IMR-90 (cell line): Measurements from ENCODE around the gene TAPT1. TPM values are rescaled to one million over a fixed set of nuclear protein-coding genes. Genes with fewer than 3 reads are reported as not detected.

Source experiments
- ATAC-seq: fragments of 200-7000 bp; cut with Tn5 transposase; 2 replicates; pipeline ENCODE4 v1.9.1; 2020; ENCODE audit warnings: low read depth, mild to moderate bottlenecking, moderate library complexity
- BruUV-seq: library from RNA; stranded (reverse); fragments of 400-500 nt; replicated peaks from 2 replicates; lab custom pipeline; 2021; lab: Mats Ljungman, UMichigan
- CTCF ChIA-PET: fragments of 300-600 bp; formaldehyde crosslinking; extraction: SDS; loops from one replicate; lab custom pipeline; 2021; ENCODE audit warnings: antibody characterized with exemption; lab: Yijun Ruan, JAX
- POLR2A ChIA-PET: fragments of 300-600 bp; sonication (Branson Sonifier 250); formaldehyde crosslinking; loops from one replicate; lab custom pipeline; 2022; ENCODE audit warnings: antibody characterized with exemption; ENCODE audit not compliant: unreplicated experiment; lab: Charles Lee
- DNase-seq: peaks from one replicate; pipeline ENCODE4 v3.0.0; 2013
- H2AFZ ChIP-seq: replicated peaks from 2 replicates; pipeline ENCODE3; 2013; ENCODE audit warnings: low read length, mild to moderate bottlenecking; ENCODE audit not compliant: poor library complexity
- H2AK5ac ChIP-seq: 2 replicates; pipeline ENCODE4 v1.6.1; 2013; ENCODE audit warnings: low read depth, low read length, inconsistent platforms
- H2AK9ac ChIP-seq: replicated peaks from 2 replicates; pipeline ENCODE3; 2013; ENCODE audit warnings: mild to moderate bottlenecking, low read depth, low read length, moderate library complexity; ENCODE audit not compliant: poor library complexity
- H2BK120ac ChIP-seq: 2 replicates; pipeline ENCODE4 v1.6.1; 2013; ENCODE audit warnings: low read depth, low read length, inconsistent platforms
- H2BK15ac ChIP-seq: 3 replicates; pipeline ENCODE4 v1.6.1; 2013; ENCODE audit warnings: low read depth, low read length, inconsistent platforms
- H2BK20ac ChIP-seq: 2 replicates; pipeline ENCODE4 v1.6.1; 2013; ENCODE audit warnings: low read depth, mild to moderate bottlenecking, inconsistent platforms, low read length, moderate library complexity
- H2BK5ac ChIP-seq: 2 replicates; pipeline ENCODE4 v1.6.1; 2013; ENCODE audit warnings: mild to moderate bottlenecking, low read depth, low read length, inconsistent platforms; ENCODE audit not compliant: poor library complexity, severe bottlenecking
- H3K14ac ChIP-seq: replicated peaks from 2 replicates; pipeline ENCODE4 v1.6.1; 2013; ENCODE audit warnings: low read depth, low read length, inconsistent platforms
- H3K18ac ChIP-seq: 2 replicates; pipeline ENCODE4 v1.6.1; 2013; ENCODE audit warnings: low read depth, low read length, control low read depth
- H3K23ac ChIP-seq: 2 replicates; pipeline ENCODE4 v1.6.1; 2013; ENCODE audit warnings: low read depth, low read length, inconsistent platforms
- H3K27ac ChIP-seq: 2 replicates; pipeline ENCODE4 v1.5.1; 2013; ENCODE audit warnings: mild to moderate bottlenecking, control low read depth, low read length; ENCODE audit not compliant: insufficient read depth
- H3K27me3 ChIP-seq: 2 replicates; pipeline ENCODE4 v1.6.1; 2013; ENCODE audit warnings: low read length; ENCODE audit not compliant: control insufficient read depth, insufficient read depth
- H3K36me3 ChIP-seq: 2 replicates; pipeline ENCODE4 v1.6.1; 2013; ENCODE audit warnings: low read length, mixed read lengths; ENCODE audit not compliant: control insufficient read depth, insufficient read depth
- H3K4ac ChIP-seq: 2 replicates; pipeline ENCODE4 v1.6.1; 2013; ENCODE audit warnings: low read depth, low read length, inconsistent platforms
- H3K4me1 ChIP-seq: 2 replicates; pipeline ENCODE4 v1.6.1; 2013; ENCODE audit warnings: low read length, mixed read lengths; ENCODE audit not compliant: control insufficient read depth, insufficient read depth
- H3K4me2 ChIP-seq: 2 replicates; pipeline ENCODE4 v1.6.1; 2013; ENCODE audit warnings: low read depth, mild to moderate bottlenecking, control low read depth, low read length, moderate library complexity
- H3K4me3 ChIP-seq: 2 replicates; pipeline ENCODE4 v1.5.1; 2013; ENCODE audit warnings: low read depth, mild to moderate bottlenecking, control low read depth, low read length, moderate library complexity; ENCODE audit not compliant: insufficient read depth
- H3K56ac ChIP-seq: 2 replicates; pipeline ENCODE4 v1.6.1; 2013; ENCODE audit warnings: low read length, inconsistent platforms; ENCODE audit not compliant: insufficient read depth; ENCODE audit errors: extremely low read depth
- H3K79me1 ChIP-seq, 2 experiments: 2 replicates each; pipeline ENCODE4 v1.6.1; 2013; ENCODE audit warnings: low read length in 2 of 2, inconsistent platforms in 1 of 2, low read depth in 1 of 2
- H3K9ac ChIP-seq: 2 replicates; pipeline ENCODE4 v1.6.1; 2013; ENCODE audit warnings: low read depth, low read length, control low read depth
- H3K9me1 ChIP-seq: 2 replicates; pipeline ENCODE4 v1.6.1; 2013; ENCODE audit warnings: low read length, inconsistent platforms; ENCODE audit not compliant: insufficient read depth
- H3K9me3 ChIP-seq: 2 replicates; pipeline ENCODE4 v1.6.1; 2013; ENCODE audit warnings: low read length; ENCODE audit not compliant: control insufficient read depth, insufficient read depth
- H4K20me1 ChIP-seq: 2 replicates; pipeline ENCODE4 v1.6.1; 2013; ENCODE audit warnings: low read length, inconsistent platforms; ENCODE audit not compliant: insufficient read depth
- H4K5ac ChIP-seq: 2 replicates; pipeline ENCODE4 v1.6.1; 2013; ENCODE audit warnings: mild to moderate bottlenecking, low read depth, low read length, control low read depth
- H4K8ac ChIP-seq, 2 experiments: 2 replicates each; pipeline ENCODE4 v1.6.1; 2013; ENCODE audit warnings: low read depth in 2 of 2, low read length in 2 of 2, control low read depth in 1 of 2, inconsistent platforms in 1 of 2
- H4K91ac ChIP-seq: 2 replicates; pipeline ENCODE4 v1.6.1; 2013; ENCODE audit warnings: low read depth, low read length, inconsistent platforms; ENCODE audit not compliant: insufficient read depth
- BHLHE40 ChIP-seq: fragments of 150-350 bp; IDR thresholded peaks from 2 replicates; pipeline ENCODE4 v1.6.1; 2016; ENCODE audit warnings: mild to moderate bottlenecking, low read depth, low read length
- CEBPB ChIP-seq: IDR thresholded peaks from 2 replicates; pipeline ENCODE4 v1.6.1; 2012; ENCODE audit warnings: low read depth, low read length, improper control_type of control experiment
- CHD1 ChIP-seq: IDR thresholded peaks from 2 replicates; pipeline ENCODE4 v1.6.1; 2012; ENCODE audit warnings: low read depth, low read length, improper control_type of control experiment
- CTCF ChIP-seq: conservative IDR thresholded peaks from 2 replicates; pipeline ENCODE4 v1.5.1; 2012; ENCODE audit warnings: mild to moderate bottlenecking, low read depth, low read length, improper control_type of control experiment
- ELK1 ChIP-seq: fragments of 150-350 bp; IDR thresholded peaks from 2 replicates; pipeline ENCODE4 v1.6.1; 2016; ENCODE audit warnings: low read depth, mild to moderate bottlenecking, low read length, moderate library complexity, borderline replicate concordance
- FOS ChIP-seq: fragments of 150-350 bp; IDR thresholded peaks from 2 replicates; pipeline ENCODE4 v1.6.1; 2016; ENCODE audit warnings: low read depth, low read length
- MAFK ChIP-seq: IDR thresholded peaks from 2 replicates; pipeline ENCODE4 v1.6.1; 2012; ENCODE audit warnings: low read depth, low read length, improper control_type of control experiment
- MAZ ChIP-seq: IDR thresholded peaks from 2 replicates; pipeline ENCODE4 v1.6.1; 2012; ENCODE audit warnings: low read depth, mild to moderate bottlenecking, low read length, improper control_type of control experiment, moderate library complexity, borderline replicate concordance
- MXI1 ChIP-seq: IDR thresholded peaks from 2 replicates; pipeline ENCODE4 v1.6.1; 2012; ENCODE audit warnings: low read depth, mild to moderate bottlenecking, low read length, moderate library complexity, borderline replicate concordance
- NFE2L2 ChIP-seq: fragments of 150-350 bp; IDR thresholded peaks from 2 replicates; pipeline ENCODE4 v1.6.1; 2016; ENCODE audit warnings: low read depth, mild to moderate bottlenecking, low read length
- POLR2A ChIP-seq: IDR thresholded peaks from 2 replicates; pipeline ENCODE4 v1.6.1; 2012; ENCODE audit warnings: mild to moderate bottlenecking, low read depth, low read length
- RAD21 ChIP-seq: IDR thresholded peaks from 2 replicates; pipeline ENCODE4 v1.6.1; 2012; ENCODE audit warnings: low read length, improper control_type of control experiment
- RCOR1 ChIP-seq: IDR thresholded peaks from 2 replicates; pipeline ENCODE4 v1.6.1; 2012; ENCODE audit warnings: mild to moderate bottlenecking, low read length, improper control_type of control experiment; ENCODE audit not compliant: insufficient replicate concordance
- RFX5 ChIP-seq: IDR thresholded peaks from 2 replicates; pipeline ENCODE4 v1.8.0; 2012; ENCODE audit warnings: low read depth, mild to moderate bottlenecking, low read length, moderate library complexity
- SMC3 ChIP-seq: fragments of 150-350 bp; IDR thresholded peaks from 2 replicates; pipeline ENCODE4 v1.6.1; 2016; ENCODE audit warnings: low read depth, mild to moderate bottlenecking, antibody characterized with exemption, low read length, moderate library complexity
- USF2 ChIP-seq: fragments of 150-350 bp; IDR thresholded peaks from 2 replicates; pipeline ENCODE4 v1.6.1; 2017; ENCODE audit warnings: mild to moderate bottlenecking, antibody characterized with exemption, low read length, low read depth
- WGBS, 2 experiments: methylation state at CpG; one replicate each; pipeline versions ENCODE4 v1.1.5 to v1.1.7; 2013; ENCODE audit warnings: missing lambda C conversion rate in 2 of 2; ENCODE audit not compliant: insufficient read length in 1 of 2; ENCODE audit errors: extremely low coverage in 2 of 2; 5-methylcytosine and 5-hydroxymethylcytosine counted together
- dilution Hi-C: fragments of 300-500 bp; cut with HindIII; formaldehyde crosslinking; loops from one replicate; pipeline ENCODE4 v1.14.3; 2018; ENCODE audit warnings: low sequenced_read_pairs; ENCODE audit not compliant: unreplicated experiment
- in situ Hi-C: fragments of 300-500 bp; cut with MboI; formaldehyde crosslinking; loops from 3 replicates; pipeline ENCODE4 v1.14.3; 2019; ENCODE audit warnings: low sequenced_read_pairs, inconsistent platforms, mixed read lengths
- intact Hi-C: fragments of 100-400 bp; cut with micrococcal nuclease; formaldehyde crosslinking; loops from 2 replicates; pipeline ENCODE4 v1.10.0; 2022
- polyA plus RNA-seq, 3 experiments: library from polyadenylated mRNA; depleted of rRNA; stranded (reverse); fragments of >200 nt; gene quantifications; 2 replicates each; pipeline ENCODE4 v1.2.3, GENCODE V29; 2012; ENCODE audit warnings: low replicate concordance in 1 of 3
- total RNA-seq: library from RNA; depleted of rRNA; stranded (reverse); fragments of >200 nt; gene quantifications from 2 replicates; pipeline ENCODE4 v1.2.3, GENCODE V29; 2012

The TAPT1 gene
- total and polyA plus RNA-seq, 2 of the 4 experiments (the other 2 are of a cell fraction) = 5.6 to 12.2 TPM

- H3K56ac ChIP-seq = no peak overlapping the region
- no peak overlapping the region for H3K18ac ChIP-seq
- H3K27me3 ChIP-seq = no peaks in the 10 kb centered on the region
- intact Hi-C loops (no loop called here), dilution Hi-C loops (no loop called here), in situ Hi-C loops (no loop called here)
- DNase-seq (no peak), ATAC-seq (no peak)
- no peak overlapping the region for H3K4ac ChIP-seq
- POLR2A ChIA-PET = no interaction called here
- H3K4me2 ChIP-seq = no peak overlapping the region
- H2AFZ ChIP-seq = no peak overlapping the region
- H3K9me3 ChIP-seq = no peaks in the 10 kb centered on the region
- no peak overlapping the region for H2AK9ac ChIP-seq
- no peak overlapping the region for H4K5ac ChIP-seq
- no CpG with 5 or more reads among the region's 1 CpG for WGBS, 2 experiments
- no peaks in the 10 kb centered on the region for H3K4me1 ChIP-seq
- no peak overlapping the region for H2BK20ac ChIP-seq
- no peak overlapping the region for H2AK5ac ChIP-seq
- H3K14ac ChIP-seq = no peak overlapping the region
- no TSS peak for BruUV-seq
- no peak overlapping the region for H2BK120ac ChIP-seq
- H3K23ac ChIP-seq = no peak overlapping the region
- H2BK15ac ChIP-seq = no peak overlapping the region
- no peak overlapping the region for H2BK5ac ChIP-seq
- no peak overlapping the region for H3K4me3 ChIP-seq
- H3K79me1 ChIP-seq = no peaks in the 10 kb centered on the region
- H3K9me1 ChIP-seq = no peaks in the 10 kb centered on the region
- H4K20me1 ChIP-seq = no peaks in the 10 kb centered on the region
- H4K91ac ChIP-seq = no peak overlapping the region
- peaks cover 6% of the 10 kb centered on the region; the same call in 1 of the 2 replicates for H3K36me3 ChIP-seq
- TF ChIP-seq MAZ = no peak
- no peak for TF ChIP-seq MAFK
- no peak for TF ChIP-seq CTCF
- TF ChIP-seq RFX5 = no peak
- no peak for TF ChIP-seq RCOR1
- TF ChIP-seq ELK1 = no peak
- TF ChIP-seq CHD1 = no peak
- no peak for TF ChIP-seq CEBPB
- no peak for TF ChIP-seq POLR2A
- TF ChIP-seq SMC3 = no peak
- no peak for TF ChIP-seq RAD21
- TF ChIP-seq NFE2L2 = no peak
- TF ChIP-seq MXI1 = no peak
- no peak for TF ChIP-seq USF2
- no peak for TF ChIP-seq FOS
- no peak for TF ChIP-seq BHLHE40
- H4K8ac ChIP-seq = no peak overlapping the region
- no peak overlapping the region for H3K9ac ChIP-seq
- CTCF ChIA-PET = interaction anchor here (0.6 to 0.7 kb wide), 2 partner anchors 114 to 560 kb away, joined by 3 read pairs; no protein-coding TSS in a partner anchor
- H3K27ac ChIP-seq = no peak overlapping the region
Measured at GRCh38 chr4:16186986-16187385, 39.3 kb downstream of the TAPT1 start.
